ENCODE data around the gene AARS2. TPM values are rescaled to one million over a fixed set of nuclear protein-coding genes. Genes with fewer than 3 reads are reported as not detected.

The AARS2 gene
- total and polyA plus RNA-seq, 12 donors: 4.7 to 10.9 (median 8.3) TPM

DNA sequence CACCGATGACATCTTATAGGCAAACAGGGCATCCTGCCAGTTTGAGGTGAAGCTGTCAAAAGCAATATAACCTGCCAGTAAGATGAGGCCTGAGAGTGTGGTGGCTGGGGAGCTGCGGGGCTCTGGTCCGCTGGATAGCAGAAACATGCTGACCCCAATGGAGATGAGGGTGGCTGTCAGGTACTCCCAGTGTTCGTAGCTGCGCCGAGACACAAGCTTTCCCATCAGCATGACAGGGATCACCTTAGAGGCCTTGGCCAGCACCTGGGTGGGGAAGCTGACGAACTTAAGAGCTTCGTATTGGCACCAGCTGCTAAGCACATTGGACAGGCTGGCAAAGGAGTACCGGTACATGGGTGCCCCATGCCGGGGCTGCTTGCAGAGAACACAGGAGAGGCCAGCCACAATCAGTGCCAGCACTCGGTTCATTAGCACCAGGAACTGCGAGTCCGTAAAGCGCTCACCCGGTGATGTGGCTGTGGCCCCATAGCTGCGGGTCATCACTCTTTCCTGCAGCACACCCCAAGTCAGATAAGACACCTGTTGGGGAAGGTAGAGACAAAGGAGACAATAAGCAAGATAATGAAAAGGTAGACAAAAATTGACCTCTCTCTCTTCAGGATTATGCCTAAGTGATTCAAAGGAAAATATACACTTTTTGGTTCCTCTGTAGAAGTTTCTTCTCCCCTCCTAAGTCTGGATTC, 57.9 kb downstream of the AARS2 start:
- no peak for TF ChIP-seq CTCF (IDR thresholded peaks at IDR 0.05)
- intact Hi-C loops (cut with DNase I): loop anchor here in 4 of 10 donors (5.0 to 10.0 kb wide), 3 partner anchors 83 to 160 kb away; no protein-coding TSS in a partner anchor
- ATAC-seq (peak in 1 of 8 donors; percentile 5), DNase-seq (no peak)
- 63 to 66% methylated on average over 16 of the region's 16 CpGs for WGBS, 2 donors
- Histone ChIP-seq H3K27me3 (no peaks in the 10 kb centered on the region), H3K4me3 (no peak overlapping the region), H3K4me1 (peaks cover 12 to 70% (median 33%) of the 10 kb centered on the region in 9 donors), H3K9me3 (no peaks in the 10 kb centered on the region), H3K27ac (peak overlapping the region in 2 of 10 donors; percentile 95 to 98), H3K36me3 (peaks cover 6 to 79% (median 49%) of the 10 kb centered on the region in 9 donors)

DNA sequence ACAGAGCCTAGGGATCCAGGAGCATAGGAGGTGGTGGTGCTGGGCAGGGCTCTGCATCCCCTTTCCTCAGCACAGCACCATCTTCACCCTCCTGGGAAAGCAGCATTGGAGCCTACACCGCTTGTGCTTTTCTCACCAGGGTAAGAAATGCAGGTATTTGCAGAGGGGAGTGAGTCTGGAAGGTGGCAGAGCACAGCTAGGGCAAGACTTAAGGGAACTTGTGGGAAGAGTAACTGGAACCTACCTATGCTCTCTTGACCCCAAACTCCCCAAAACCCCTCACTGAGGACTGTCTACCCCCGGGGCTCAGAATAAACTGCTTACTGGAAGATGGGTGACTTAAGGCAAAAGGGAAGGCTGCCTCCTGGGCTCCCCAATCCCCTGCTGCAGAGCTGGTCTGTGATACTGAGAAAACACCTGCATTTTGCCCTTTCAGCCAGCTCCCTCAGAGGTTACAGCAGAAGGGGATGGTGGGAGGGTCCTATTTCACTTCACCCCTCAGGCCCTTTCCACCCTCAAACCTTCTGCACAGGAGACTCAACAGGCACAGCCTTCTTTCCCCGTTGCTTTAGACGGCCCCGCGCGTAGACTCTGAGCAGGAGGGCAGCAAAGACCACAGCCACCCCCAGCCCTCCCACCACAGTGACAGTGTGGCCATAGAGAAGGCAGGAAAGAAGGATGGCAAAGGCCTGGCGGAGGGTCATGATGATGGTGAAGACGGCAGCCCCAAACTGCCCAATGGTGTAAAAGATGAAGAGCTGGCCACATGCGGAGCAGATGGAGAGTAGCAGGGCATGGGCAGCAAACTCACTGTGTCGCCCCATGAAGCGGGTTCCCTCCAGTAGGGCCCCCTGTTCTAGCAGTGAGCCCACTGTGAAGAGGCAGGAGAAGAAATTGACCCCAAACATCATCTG, 58.7 kb downstream of the AARS2 start:
- DNase-seq (no peak), ATAC-seq (no peak)
- H3K9me3 ChIP-seq: no peaks in the 10 kb centered on the region
- 75 to 77% methylated on average over 12 of the region's 12 CpGs for WGBS, 2 donors
- intact Hi-C loops (cut with DNase I): loop anchor here in 4 of 10 donors (5.0 to 10.0 kb wide), 3 partner anchors 82 to 160 kb away; no protein-coding TSS in a partner anchor
- no peak overlapping the region for H3K4me3 ChIP-seq
- H3K36me3 ChIP-seq: peaks cover 6 to 79% (median 57%) of the 10 kb centered on the region in 9 donors
- H3K27me3 ChIP-seq: no peaks in the 10 kb centered on the region
- no peak overlapping the region for H3K27ac ChIP-seq
- no peak for TF ChIP-seq CTCF (IDR thresholded peaks at IDR 0.05)
- H3K4me1 ChIP-seq: peaks cover 12 to 78% (median 41%) of the 10 kb centered on the region in 9 donors

GRCh38 chr6:44253307-44254101, 59.6 kb downstream of the AARS2 start:
- peak in 8 of 9 donors; percentile 10 to 54 (median 44) for TF ChIP-seq CTCF (IDR thresholded peaks at IDR 0.05)
- WGBS, 2 donors: 68% methylated on average over 10 of the region's 10 CpGs
- no peak overlapping the region for H3K27ac ChIP-seq
- no peak for ATAC-seq
- intact Hi-C loops (cut with DNase I): loop anchor here in 1 of 10 donors (10.0 kb wide), 1 partner anchor 159 kb away; no protein-coding TSS in a partner anchor
- H3K9me3 ChIP-seq: no peaks in the 10 kb centered on the region
- H3K4me1 ChIP-seq: peaks cover 17 to 87% (median 49%) of the 10 kb centered on the region in 9 donors
- no peaks in the 10 kb centered on the region for H3K27me3 ChIP-seq
- H3K4me3 ChIP-seq: no peak overlapping the region
- DNase-seq: no peak
- peaks cover 6 to 81% (median 66%) of the 10 kb centered on the region in 9 donors for H3K36me3 ChIP-seq

All from heart right ventricle (tissue), 16 donors.